Prostate gland (tissue), 2 donors: ENCODE data around the gene GNPAT. TPM values are rescaled to one million over a fixed set of nuclear protein-coding genes. Genes with fewer than 3 reads are reported as not detected.

Source experiments
- DNase-seq: peaks from one replicate; pipeline ENCODE4 v3.0.0-alpha.2; 2019; ENCODE audit warnings: low spot score
- H3K27ac ChIP-seq, 2 donors: fragments of 200-600 bp; sonication (generic); 2 replicates each; pipeline ENCODE4 v1.5.1; 2017 to 2019
- H3K27me3 ChIP-seq: fragments of 200-600 bp; sonication (generic); replicated peaks from 2 replicates; pipeline ENCODE4 v1.5.1; 2019; ENCODE audit not compliant: insufficient read depth
- H3K36me3 ChIP-seq, 2 donors: fragments of 200-600 bp; sonication (generic); 1 replicate in 1 of 2; 2 replicates in 1 of 2; pipeline versions ENCODE4 v1.5.1 to v1.8.1; 2017 to 2019
- H3K4me1 ChIP-seq: fragments of 200-600 bp; sonication (generic); replicated peaks from 2 replicates; pipeline ENCODE4 v1.5.1; 2019
- H3K4me3 ChIP-seq, 2 donors: fragments of 200-600 bp; sonication (generic); 2 replicates each; pipeline ENCODE4 v1.5.1; 2017 to 2019
- H3K9me3 ChIP-seq: fragments of 200-600 bp; sonication (generic); 2 replicates; pipeline ENCODE4 v1.5.1; 2017
- CTCF ChIP-seq, 4 experiments: fragments of 200-600 bp in 2 of 4; fragments of 450-650 bp in 2 of 4; sonication (generic) in 2 of 4; IDR thresholded peaks; 1 replicate in 3 of 4; 2 replicates in 1 of 4; pipeline ENCODE4 v1.5.1; 2016 to 2019; ENCODE audit warnings: antibody characterized with exemption in 4 of 4, mild to moderate bottlenecking in 2 of 4, moderate library complexity in 2 of 4
- POLR2A ChIP-seq: fragments of 450-650 bp; IDR thresholded peaks from one replicate; pipeline ENCODE4 v1.6.1; 2016; ENCODE audit warnings: antibody characterized with exemption, mild to moderate bottlenecking
- POLR2AphosphoS5 ChIP-seq: sonication (generic); formaldehyde crosslinking; IDR thresholded peaks from one replicate; pipeline ENCODE4 v1.6.1; 2017; ENCODE audit warnings: antibody characterized with exemption
- WGBS: methylation state at CpG from one replicate; pipeline ENCODE4 v1.1.5; 2018; 5-methylcytosine and 5-hydroxymethylcytosine counted together
- intact Hi-C: fragments of 100-400 bp; cut with DNase I; formaldehyde crosslinking; loops from one replicate; pipeline ENCODE4 v1.14.2; 2022
- total RNA-seq, 2 donors: library from RNA; depleted of rRNA; stranded (reverse); fragments of >200 nt; gene quantifications; one replicate each; pipeline ENCODE4 v1.1.0, GENCODE V29; 2016

Gene GNPAT
- total RNA-seq, 2 donors from 2014 or later, result 40.6 to 45.2 TPM

- no peak for DNase-seq
- 98% methylated on average over 4 of the region's 4 CpGs for whole genome bisulfite sequencing
- no peak overlapping the region for H3K27ac ChIP-seq
- H3K4me1 ChIP-seq, result no peaks in the 10 kb centered on the region
- TF ChIP-seq CTCF (IDR thresholded peaks at IDR 0.05) (no peak), POLR2A (no peak), POLR2AphosphoS5 (no peak)
- H3K9me3 ChIP-seq, result no peaks in the 10 kb centered on the region
- H3K4me3 ChIP-seq, result no peak overlapping the region
- intact Hi-C loops, result no loop called here
- no peaks in the 10 kb centered on the region for H3K36me3 ChIP-seq
- no peaks in the 10 kb centered on the region for H3K27me3 ChIP-seq
Observed at GRCh38 chr1:231318568-231318967, 77.6 kb downstream of the GNPAT start.

GRCh38 chr1:231319080-231319479 lies 78.1 kb downstream of the GNPAT start:
- intact Hi-C loops, result no loop called here
- Histone ChIP-seq H3K9me3 (no peaks in the 10 kb centered on the region), H3K36me3 (no peaks in the 10 kb centered on the region), H3K4me1 (no peaks in the 10 kb centered on the region), H3K27me3 (no peaks in the 10 kb centered on the region), H3K27ac (no peak overlapping the region), H3K4me3 (no peak overlapping the region)
- 96% methylated on average over 9 of the region's 9 CpGs for WGBS
- DNase-seq, result no peak
- TF ChIP-seq CTCF (IDR thresholded peaks at IDR 0.05) (no peak), POLR2AphosphoS5 (no peak), POLR2A (no peak)

GRCh38 chr1:231322880-231323530 lies 82.0 kb downstream of the GNPAT start:
- H3K36me3 ChIP-seq, result no peaks in the 10 kb centered on the region
- intact Hi-C loops, result no loop called here
- TF ChIP-seq POLR2A (no peak), CTCF (IDR thresholded peaks at IDR 0.05) (no peak), POLR2AphosphoS5 (no peak)
- no peak overlapping the region for H3K27ac ChIP-seq
- DNase-seq, result no peak
- H3K9me3 ChIP-seq, result no peaks in the 10 kb centered on the region
- no peak overlapping the region for H3K4me3 ChIP-seq
- peaks cover 4% of the 10 kb centered on the region for H3K4me1 ChIP-seq
- WGBS, result 86% methylated on average over 7 of the region's 7 CpGs
- no peaks in the 10 kb centered on the region for H3K27me3 ChIP-seq

- TF ChIP-seq POLR2AphosphoS5 (no peak), POLR2A (no peak), CTCF (IDR thresholded peaks at IDR 0.05) (no peak)
- Histone ChIP-seq H3K27ac (no peak overlapping the region), H3K9me3 (no peaks in the 10 kb centered on the region), H3K36me3 (no peaks in the 10 kb centered on the region), H3K4me1 (peaks cover 4% of the 10 kb centered on the region), H3K4me3 (no peak overlapping the region), H3K27me3 (no peaks in the 10 kb centered on the region)
- WGBS, result 84% methylated on average over 5 of the region's 5 CpGs
- intact Hi-C loops, result no loop called here
- no peak for DNase-seq
Observed at GRCh38 chr1:231324660-231325059, 83.6 kb downstream of the GNPAT start.

GRCh38 chr1:231326248-231326647 lies 85.2 kb downstream of the GNPAT start:
- H3K36me3 ChIP-seq, result no peaks in the 10 kb centered on the region
- H3K27ac ChIP-seq, result no peak overlapping the region
- intact Hi-C loops, result no loop called here
- WGBS, result 32% methylated on average over 1 of the region's 1 CpG
- no peak overlapping the region for H3K4me3 ChIP-seq
- no peak for DNase-seq
- TF ChIP-seq CTCF (IDR thresholded peaks at IDR 0.05) (no peak), POLR2A (no peak), POLR2AphosphoS5 (peak; percentile 31)
- H3K4me1 ChIP-seq, result peaks cover 4% of the 10 kb centered on the region
- no peaks in the 10 kb centered on the region for H3K9me3 ChIP-seq
- no peaks in the 10 kb centered on the region for H3K27me3 ChIP-seq
